Measurements from ENCODE around the gene KAT5.

DNA sequence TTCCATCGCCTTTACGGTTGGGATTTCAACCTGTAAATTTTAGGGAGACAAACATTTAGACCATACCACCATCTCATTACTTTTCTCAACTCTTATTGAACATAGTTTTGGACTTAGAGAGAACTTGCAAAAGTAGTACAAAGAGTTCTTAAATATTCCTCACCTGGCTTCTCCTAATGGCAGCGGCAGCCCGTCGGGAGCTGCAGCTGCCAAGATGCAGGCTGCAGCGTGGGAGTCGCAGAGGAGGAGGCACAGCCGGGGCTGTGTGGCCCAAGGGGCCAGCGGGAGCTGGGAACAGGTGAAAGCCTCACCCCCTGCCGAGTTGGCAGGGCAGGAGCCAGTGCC is 31.6 kb downstream of the KAT5 start:
- TF ChIP-seq, protein P1, sequence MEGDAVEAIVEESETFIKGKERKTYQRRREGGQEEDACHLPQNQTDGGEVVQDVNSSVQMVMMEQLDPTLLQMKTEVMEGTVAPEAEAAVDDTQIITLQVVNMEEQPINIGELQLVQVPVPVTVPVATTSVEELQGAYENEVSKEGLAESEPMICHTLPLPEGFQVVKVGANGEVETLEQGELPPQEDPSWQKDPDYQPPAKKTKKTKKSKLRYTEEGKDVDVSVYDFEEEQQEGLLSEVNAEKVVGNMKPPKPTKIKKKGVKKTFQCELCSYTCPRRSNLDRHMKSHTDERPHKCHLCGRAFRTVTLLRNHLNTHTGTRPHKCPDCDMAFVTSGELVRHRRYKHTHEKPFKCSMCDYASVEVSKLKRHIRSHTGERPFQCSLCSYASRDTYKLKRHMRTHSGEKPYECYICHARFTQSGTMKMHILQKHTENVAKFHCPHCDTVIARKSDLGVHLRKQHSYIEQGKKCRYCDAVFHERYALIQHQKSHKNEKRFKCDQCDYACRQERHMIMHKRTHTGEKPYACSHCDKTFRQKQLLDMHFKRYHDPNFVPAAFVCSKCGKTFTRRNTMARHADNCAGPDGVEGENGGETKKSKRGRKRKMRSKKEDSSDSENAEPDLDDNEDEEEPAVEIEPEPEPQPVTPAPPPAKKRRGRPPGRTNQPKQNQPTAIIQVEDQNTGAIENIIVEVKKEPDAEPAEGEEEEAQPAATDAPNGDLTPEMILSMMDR (IDR thresholded peaks at IDR 0.05): no peak
- TF ChIP-seq POLR2A (IDR thresholded peaks at IDR 0.05; ENCODE audit: low read depth) (no peak), EP300 (IDR thresholded peaks at IDR 0.05) (no peak)
